GM21515 (cell line): ENCODE results near the gene APOL1.
"Not testable (repeated sequence)": the region's sequence is repeated elsewhere in the genome, so short reads cannot be mapped to it uniquely, and the experiment has no call there.

Source experiments
- ATAC-seq: cut with Tn5 transposase; IDR thresholded peaks from one replicate; pipeline ENCODE4 v1.9.1; 2021; ENCODE audit not compliant: unreplicated experiment

Gene APOL1

DNA sequence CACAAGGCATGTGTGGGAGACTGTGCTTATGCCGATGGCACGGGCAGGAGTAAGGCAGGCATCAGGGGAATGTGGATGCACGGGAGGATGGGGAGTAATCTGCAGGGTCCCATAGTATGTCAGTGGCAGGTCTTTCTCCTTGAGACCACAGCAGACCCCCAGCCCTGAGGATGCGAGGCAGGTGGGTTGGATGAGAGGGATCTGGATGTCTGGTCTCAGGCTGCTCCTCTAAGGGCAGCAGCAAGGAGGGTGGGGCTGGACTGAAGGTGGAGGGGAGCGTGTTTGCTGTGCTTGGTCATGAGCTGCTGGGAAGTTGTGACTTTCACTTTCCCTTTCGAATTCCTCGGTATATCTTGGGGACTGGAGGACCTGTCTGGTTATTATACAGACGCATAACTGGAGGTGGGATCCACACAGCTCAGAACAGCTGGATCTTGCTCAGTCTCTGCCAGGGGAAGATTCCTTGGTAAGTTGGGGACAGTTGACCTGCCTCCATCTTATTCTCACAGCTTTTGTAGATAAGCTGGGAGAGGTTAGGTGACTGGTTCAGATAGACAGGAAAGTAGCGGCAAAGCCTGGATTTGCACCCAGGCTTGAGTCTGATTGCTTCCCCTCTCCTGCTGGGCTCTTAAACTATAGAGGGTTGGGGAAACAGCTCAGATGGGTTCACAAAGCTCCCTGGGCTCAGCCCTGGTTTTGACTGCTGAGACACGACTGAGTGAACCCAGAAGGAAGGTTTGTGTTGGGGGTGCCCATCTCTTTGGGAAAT is at the start of gene APOL1:
Gene APOL1 (plus strand): TSS at position 380 of the 769 bp plus-strand sequence. CDS start 1,823 bp downstream, outside the sequence.
- no peak for ATAC-seq

DNA sequence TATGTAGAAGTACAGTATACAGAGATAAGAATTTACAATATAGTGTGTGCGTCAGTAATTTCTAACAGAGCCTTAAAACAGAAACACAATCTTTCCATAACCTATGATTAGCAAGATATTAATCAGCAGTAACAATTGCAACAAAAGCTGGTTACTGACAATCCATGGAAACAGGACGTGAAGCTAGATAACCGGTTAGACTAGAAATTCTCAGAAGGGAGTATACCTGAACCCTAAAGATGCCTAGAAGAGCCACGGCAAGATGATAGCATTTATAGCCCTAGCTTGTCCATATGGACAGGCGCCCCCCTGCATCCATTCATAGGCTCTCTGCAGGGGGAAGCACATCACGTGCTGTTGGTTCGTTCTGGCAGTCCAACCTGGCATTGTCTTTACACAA is 49.5 kb upstream of the APOL1 start:
- not testable (repeated sequence) for ATAC-seq

GRCh38 chr22:36204001-36204631 is 48.8 kb upstream of the APOL1 start:
- no peak for ATAC-seq

GRCh38 chr22:36204632-36205015 is 48.3 kb upstream of the APOL1 start:
- no peak for ATAC-seq

- not testable (repeated sequence) for ATAC-seq
Measured at GRCh38 chr22:36205573-36205972, 47.4 kb upstream of the APOL1 start.

DNA sequence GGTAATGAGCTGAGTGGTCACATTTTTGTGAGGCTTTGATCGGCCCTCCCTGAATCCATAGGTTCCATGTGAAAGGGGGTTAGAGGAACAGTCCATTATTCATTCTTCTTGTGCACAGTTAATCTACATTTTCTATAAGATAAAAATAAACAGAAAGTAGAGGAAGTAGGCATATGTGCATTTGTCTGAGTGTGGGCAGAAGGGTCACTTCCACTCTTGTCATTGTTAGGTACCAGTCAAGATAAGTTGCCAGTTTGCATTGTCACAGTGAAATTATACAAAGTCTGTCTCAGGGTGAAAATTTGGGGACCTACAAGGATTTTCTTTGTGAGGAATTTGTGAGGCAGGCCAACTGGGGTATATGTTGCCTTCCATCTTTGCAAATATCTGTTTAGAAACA is 46.7 kb upstream of the APOL1 start:
- no peak for ATAC-seq

DNA sequence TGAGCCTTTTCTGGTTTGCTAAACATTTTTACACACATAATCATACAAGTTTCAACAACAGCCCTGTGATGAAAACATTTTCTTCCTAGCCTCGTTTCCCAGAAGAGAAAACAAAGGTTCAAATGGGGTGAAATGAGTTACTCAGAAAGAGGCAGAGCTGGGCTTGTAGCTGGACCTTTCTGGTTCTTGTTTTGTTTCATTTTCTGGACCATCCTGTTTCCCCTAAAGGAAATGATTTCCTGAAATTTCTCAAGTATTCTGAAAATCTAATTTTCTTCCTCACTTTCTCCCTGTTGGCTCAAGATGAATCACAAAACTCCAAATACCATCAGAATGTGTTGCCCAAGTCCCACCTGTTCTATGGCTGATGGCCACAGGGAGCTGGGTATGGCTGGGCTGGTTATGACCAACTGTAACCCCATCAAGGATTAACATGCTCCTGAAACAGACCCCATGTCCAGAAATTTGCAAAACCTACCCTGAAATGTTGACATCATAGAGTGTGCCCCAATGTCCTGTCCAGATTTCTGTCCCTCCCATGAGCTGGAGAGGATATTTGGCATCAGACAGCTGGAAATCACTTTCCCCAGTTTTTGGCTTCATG is 44.7 kb upstream of the APOL1 start:
- no peak for ATAC-seq

DNA sequence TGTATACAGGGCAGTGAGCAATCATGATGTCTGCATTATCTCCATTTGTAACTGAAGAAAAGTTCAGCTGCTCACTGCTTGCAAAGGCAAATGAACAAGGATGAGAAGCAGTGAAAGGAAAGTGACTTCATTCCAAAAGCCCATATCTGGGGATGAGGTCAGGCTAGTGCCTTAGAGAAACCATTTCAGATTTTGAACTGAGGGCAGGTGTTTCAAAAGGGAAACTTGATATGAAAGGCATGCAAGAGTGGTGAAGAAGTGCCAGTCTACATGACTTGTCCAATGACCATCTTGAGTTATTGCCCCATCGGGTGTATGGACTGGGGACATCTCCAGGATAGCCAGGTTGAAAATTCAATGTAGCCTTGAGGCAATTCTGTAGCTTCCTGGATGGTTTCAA is 44.0 kb upstream of the APOL1 start:
- ATAC-seq: no peak

DNA sequence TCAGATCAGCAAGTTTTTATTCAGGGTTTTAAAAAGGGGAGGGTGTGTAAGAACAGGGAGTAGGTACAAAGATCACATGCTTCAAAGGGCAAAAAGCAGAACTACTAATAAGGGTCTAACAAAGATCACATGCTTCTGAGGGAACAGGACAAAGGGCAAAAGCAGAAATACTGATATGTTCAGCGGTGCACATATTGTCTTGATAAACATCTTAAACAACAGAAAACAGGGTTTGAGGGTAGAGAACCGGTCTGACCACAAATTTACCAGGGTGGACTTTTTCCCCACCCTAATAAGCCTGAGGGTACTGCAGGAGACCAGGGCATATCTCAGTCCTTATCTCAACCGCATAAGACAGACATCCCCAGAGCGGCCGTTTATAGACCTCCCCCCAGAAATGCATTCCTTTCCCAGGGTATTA is 43.4 kb upstream of the APOL1 start:
- ATAC-seq: not testable (repeated sequence)

- no peak for ATAC-seq
Measured at GRCh38 chr22:36210224-36210623, 42.7 kb upstream of the APOL1 start.

- ATAC-seq: no peak
Measured at GRCh38 chr22:36211237-36211861, 41.6 kb upstream of the APOL1 start.

DNA sequence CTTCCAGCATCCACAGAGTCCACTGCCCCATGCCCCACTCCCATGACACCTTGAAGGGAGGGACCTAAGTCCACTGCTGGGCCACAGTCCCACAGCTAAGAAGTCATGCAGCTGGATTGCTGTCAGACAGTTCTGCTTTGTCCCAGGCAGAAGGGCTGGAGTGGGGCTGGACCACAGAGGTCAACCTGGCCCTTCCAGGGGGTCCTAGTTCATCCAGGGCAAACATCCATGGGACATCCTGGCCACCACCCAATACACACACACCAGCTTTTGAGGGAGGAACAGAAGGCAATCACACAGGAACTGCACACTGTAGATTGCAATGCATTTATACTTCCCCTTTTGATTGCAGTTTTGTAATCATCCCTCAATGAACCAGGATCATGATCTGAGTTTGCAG is 40.0 kb upstream of the APOL1 start:
- no peak for ATAC-seq

DNA sequence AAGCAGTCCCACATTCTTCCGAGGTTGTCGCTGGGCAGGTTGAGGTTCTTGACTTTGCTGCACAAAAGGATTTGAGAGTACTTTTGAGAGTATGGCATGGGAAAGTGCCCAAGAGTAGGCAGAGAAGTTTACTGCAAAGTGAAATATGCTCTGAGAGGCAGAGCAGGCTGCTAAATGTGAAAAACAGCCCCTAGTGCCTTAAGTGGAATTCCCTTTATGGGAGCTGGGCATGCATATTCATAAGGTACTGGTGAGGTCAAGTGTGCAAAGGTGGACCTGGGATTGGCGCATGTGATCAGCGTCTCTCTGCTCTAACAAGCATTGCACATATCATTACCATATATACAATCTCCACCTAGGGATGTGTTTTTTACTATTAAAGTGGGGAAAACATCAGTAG is 39.3 kb upstream of the APOL1 start:
- no peak for ATAC-seq

GRCh38 chr22:36215981-36216380 is 37.0 kb upstream of the APOL1 start:
- no peak for ATAC-seq

GRCh38 chr22:36218648-36219193 is 34.2 kb upstream of the APOL1 start:
- no peak for ATAC-seq

GRCh38 chr22:36220451-36220921 is 32.4 kb upstream of the APOL1 start:
- ATAC-seq: no peak

GRCh38 chr22:36221799-36222751 is 30.9 kb upstream of the APOL1 start:
- ATAC-seq: no peak

- ATAC-seq: no peak
Measured at GRCh38 chr22:36222887-36223450, 30.0 kb upstream of the APOL1 start.

DNA sequence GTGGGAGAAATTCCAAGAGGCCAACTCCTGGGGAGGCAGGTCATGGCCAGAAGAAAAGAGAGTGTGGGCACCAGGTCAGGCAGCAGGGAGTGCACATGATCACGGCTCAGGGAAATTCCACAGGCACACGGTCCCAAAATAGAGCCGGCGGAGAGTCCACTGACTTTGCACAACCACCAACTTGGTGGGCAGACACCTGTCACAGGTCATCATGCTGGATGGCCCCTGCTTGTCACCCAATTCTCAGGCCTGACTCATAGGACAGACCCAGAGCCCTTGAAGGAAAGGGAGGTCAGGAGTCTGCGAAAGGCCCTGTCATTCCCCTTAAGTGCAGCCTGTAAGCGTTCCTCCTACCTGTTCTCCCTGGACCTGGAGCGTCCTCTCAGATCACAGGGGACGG is 29.4 kb upstream of the APOL1 start:
- ATAC-seq: no peak

- ATAC-seq: no peak
Measured at GRCh38 chr22:36224245-36224644, 28.7 kb upstream of the APOL1 start.
